H9 (cell line): ENCODE data around the gene ACAD9. TPM values are rescaled to one million over a fixed set of nuclear protein-coding genes. Genes with fewer than 3 reads are reported as not detected.

ENCODE experiments used
- DNase-seq: peaks from one replicate; pipeline ENCODE4 v3.0.0-alpha.2; 2017
- H2AFZ ChIP-seq: one replicate; pipeline ENCODE4 v1.6.1; 2013; ENCODE audit warnings: mild to moderate bottlenecking, low read length, control low read depth, moderate library complexity
- H2AK5ac ChIP-seq: 2 replicates; pipeline ENCODE4 v1.6.1; 2013; ENCODE audit warnings: low read length, control low read depth, mixed read lengths; ENCODE audit not compliant: insufficient read length
- H2BK120ac ChIP-seq: one replicate; pipeline ENCODE4 v1.6.1; 2013; ENCODE audit warnings: low read depth, mild to moderate bottlenecking, low read length, control low read depth, inconsistent platforms; ENCODE audit not compliant: poor library complexity, severe bottlenecking
- H2BK12ac ChIP-seq: 2 replicates; pipeline ENCODE4 v1.6.1; 2013; ENCODE audit warnings: low read length, control low read depth, mixed read lengths, low read depth; ENCODE audit not compliant: insufficient read length
- H2BK15ac ChIP-seq: 2 replicates; pipeline ENCODE4 v1.6.1; 2013; ENCODE audit warnings: low read depth, low read length, control low read depth
- H2BK20ac ChIP-seq: one replicate; pipeline ENCODE4 v1.6.1; 2013; ENCODE audit warnings: low read depth, mild to moderate bottlenecking, low read length, control low read depth, inconsistent platforms; ENCODE audit not compliant: poor library complexity, severe bottlenecking
- H2BK5ac ChIP-seq: 2 replicates; pipeline ENCODE4 v1.6.1; 2013; ENCODE audit warnings: low read length, control low read depth, mixed read lengths; ENCODE audit not compliant: insufficient read length
- H3K14ac ChIP-seq: 2 replicates; pipeline ENCODE4 v1.6.1; 2013; ENCODE audit warnings: low read length, control low read depth; ENCODE audit not compliant: insufficient read depth
- H3K18ac ChIP-seq: 2 replicates; pipeline ENCODE4 v1.6.1; 2013; ENCODE audit warnings: low read depth, mild to moderate bottlenecking, mixed read lengths, low read length, control low read depth; ENCODE audit not compliant: insufficient read length
- H3K23ac ChIP-seq: 2 replicates; pipeline ENCODE4 v1.6.1; 2013; ENCODE audit warnings: low read length, control low read depth, mixed read lengths, low read depth; ENCODE audit not compliant: insufficient read length
- H3K23me2 ChIP-seq: 2 replicates; pipeline ENCODE4 v1.6.1; 2013; ENCODE audit warnings: low read depth, mild to moderate bottlenecking, mixed read lengths, low read length, control low read depth; ENCODE audit not compliant: insufficient read length, poor library complexity, severe bottlenecking
- H3K27ac ChIP-seq: 2 replicates; pipeline ENCODE4 v1.5.1; 2013; ENCODE audit warnings: low read length, control low read depth, mixed read lengths, low read depth; ENCODE audit not compliant: insufficient read length
- H3K27me3 ChIP-seq: 2 replicates; pipeline ENCODE4 v1.6.1; 2013; ENCODE audit warnings: low read length, control low read depth, inconsistent platforms; ENCODE audit not compliant: insufficient read depth
- H3K4ac ChIP-seq: 2 replicates; pipeline ENCODE4 v1.6.1; 2013; ENCODE audit warnings: low read depth, mild to moderate bottlenecking, control low read depth, inconsistent platforms, low read length, moderate library complexity
- H3K4me1 ChIP-seq: 2 replicates; pipeline ENCODE4 v1.6.1; 2013; ENCODE audit warnings: low read length, control low read depth, inconsistent platforms; ENCODE audit not compliant: insufficient read depth
- H3K4me2 ChIP-seq: 2 replicates; pipeline ENCODE4 v1.6.1; 2013; ENCODE audit warnings: low read length, control low read depth, mixed read lengths; ENCODE audit not compliant: insufficient read length, insufficient read depth
- H3K56ac ChIP-seq: 2 replicates; pipeline ENCODE4 v1.6.1; 2013; ENCODE audit warnings: low read depth, mild to moderate bottlenecking, mixed read lengths, low read length, control low read depth; ENCODE audit not compliant: insufficient read length
- H3K79me1 ChIP-seq: 2 replicates; pipeline ENCODE4 v1.6.1; 2013; ENCODE audit warnings: low read depth, mild to moderate bottlenecking, moderate library complexity, low read length, control low read depth, inconsistent platforms; ENCODE audit not compliant: insufficient read depth, poor library complexity, severe bottlenecking
- H3K79me2 ChIP-seq: 2 replicates; pipeline ENCODE4 v1.6.1; 2013; ENCODE audit warnings: low read length, control low read depth, inconsistent platforms; ENCODE audit not compliant: insufficient read depth
- H3K9ac ChIP-seq: 2 replicates; pipeline ENCODE4 v1.6.1; 2013; ENCODE audit warnings: low read length, control low read depth, mixed read lengths; ENCODE audit not compliant: insufficient read length; ENCODE audit errors: extremely low read depth
- H3K9me3 ChIP-seq: one replicate; pipeline ENCODE4 v1.6.1; 2013; ENCODE audit warnings: low read depth, low read length, inconsistent platforms; ENCODE audit not compliant: control insufficient read depth
- H3T11ph ChIP-seq: one replicate; pipeline ENCODE4 v1.6.1; 2013; ENCODE audit warnings: mild to moderate bottlenecking, low read length, control low read depth, inconsistent platforms
- H4K20me1 ChIP-seq: one replicate; pipeline ENCODE4 v1.6.1; 2013; ENCODE audit not compliant: control insufficient read depth, insufficient read length, insufficient read depth
- H4K5ac ChIP-seq: 2 replicates; pipeline ENCODE4 v1.6.1; 2013; ENCODE audit warnings: low read depth, mild to moderate bottlenecking, mixed read lengths, low read length, control low read depth; ENCODE audit not compliant: insufficient read length
- H4K8ac ChIP-seq: replicated peaks from 2 replicates; pipeline ENCODE4 v1.6.1; 2013; ENCODE audit warnings: low read length, control low read depth, mixed read lengths, low read depth; ENCODE audit not compliant: insufficient read length
- H4K91ac ChIP-seq: 2 replicates; pipeline ENCODE4 v1.6.1; 2013; ENCODE audit warnings: low read depth, mild to moderate bottlenecking, moderate library complexity, mixed read lengths, low read length, control low read depth; ENCODE audit not compliant: insufficient read length
- H3K27ac Mint-ChIP-seq, 3 experiments: 2 replicates in 2 of 3; 3 replicates in 1 of 3; pipeline ENCODE4 v1.8.0; 2020 to 2021; ENCODE audit warnings: mixed read lengths in 3 of 3, mild to moderate bottlenecking in 1 of 3, moderate library complexity in 1 of 3
- H3K27me3 Mint-ChIP-seq: 2 replicates; pipeline ENCODE4 v1.8.0; 2021; ENCODE audit warnings: low read depth, mild to moderate bottlenecking, moderate library complexity, mixed read lengths
- H3K36me3 Mint-ChIP-seq, 3 experiments: 2 replicates in 2 of 3; 3 replicates in 1 of 3; pipeline ENCODE4 v1.8.0; 2020 to 2021; ENCODE audit warnings: low read depth in 3 of 3, mixed read lengths in 3 of 3; ENCODE audit not compliant: insufficient read depth in 1 of 3
- H3K4me1 Mint-ChIP-seq, 2 experiments: 2 replicates each; pipeline ENCODE4 v1.8.0; 2020; ENCODE audit warnings: mixed read lengths in 2 of 2
- H3K4me3 Mint-ChIP-seq, 2 experiments: 2 replicates in 1 of 2; 3 replicates in 1 of 2; pipeline ENCODE4 v1.8.0; 2020 to 2021; ENCODE audit warnings: mild to moderate bottlenecking in 2 of 2, mixed read lengths in 2 of 2, moderate library complexity in 1 of 2
- H3K9me3 Mint-ChIP-seq, 2 experiments: 2 replicates in 1 of 2; 3 replicates in 1 of 2; pipeline ENCODE4 v1.8.0; 2020; ENCODE audit warnings: mild to moderate bottlenecking in 2 of 2, mixed read lengths in 2 of 2, moderate library complexity in 1 of 2
- CTCF ChIP-seq: fragments of 200-600 bp; sonication (generic); conservative IDR thresholded peaks from 3 replicates; pipeline ENCODE4 v1.8.0; 2021; ENCODE audit warnings: antibody characterized with exemption, mild to moderate bottlenecking
- WGBS: extraction: QIAGEN DNeasy Blood & Tissue Kit; methylation state at CpG from one replicate; pipeline ENCODE4 v1.1.7; 2013; ENCODE audit warnings: missing lambda C conversion rate, low lambda C conversion rate, mixed read lengths; ENCODE audit not compliant: insufficient read length; ENCODE audit errors: extremely low coverage; 5-methylcytosine and 5-hydroxymethylcytosine counted together
- total RNA-seq: library from RNA; stranded (reverse); gene quantifications from 2 replicates; pipeline ENCODE4 v1.2.1, GENCODE V29; 2021

Gene ACAD9
- total RNA-seq, 1 experiment from 2014 or later, result 43.1 TPM

- no peak overlapping the region for H2BK120ac ChIP-seq
- H4K5ac ChIP-seq, result no peak overlapping the region
- no peak overlapping the region for H2BK20ac ChIP-seq
- no peak for DNase-seq
- H3K27ac ChIP-seq, result no peak overlapping the region
- no peak overlapping the region for H3K4me2 ChIP-seq
- no peak overlapping the region for H3K23ac ChIP-seq
- 0 out of 7 replicates have a peak, but pooled peaks cover 0 to 2% (median 0%) of the 10 kb centered on the region in 3 experiments for H3K36me3 Mint-ChIP-seq
- H3K79me1 ChIP-seq, result no peaks in the 10 kb centered on the region
- H4K8ac ChIP-seq, result no peak overlapping the region
- H3K4me1 ChIP-seq, result no peaks in the 10 kb centered on the region
- H2BK15ac ChIP-seq, result no peak overlapping the region
- no peaks in the 10 kb centered on the region for H4K20me1 ChIP-seq
- H3K27me3 Mint-ChIP-seq, result peaks cover 10% of the 10 kb centered on the region
- H3K27me3 ChIP-seq, result no peaks in the 10 kb centered on the region
- H3T11ph ChIP-seq, result no peak overlapping the region
- no peak overlapping the region for H2AFZ ChIP-seq
- no peaks in the 10 kb centered on the region for H3K23me2 ChIP-seq
- H2AK5ac ChIP-seq, result no peak overlapping the region
- H3K79me2 ChIP-seq, result no peaks in the 10 kb centered on the region
- no peak overlapping the region for H3K18ac ChIP-seq
- no peak overlapping the region for H3K9ac ChIP-seq
- H3K9me3 Mint-ChIP-seq, result peaks cover 13 to 14% of the 10 kb centered on the region in 2 experiments
- no peak overlapping the region for H3K27ac Mint-ChIP-seq
- no peak overlapping the region; the same call in 1 of the 2 replicates for H3K14ac ChIP-seq
- no peak overlapping the region for H3K4ac ChIP-seq
- no peak for TF ChIP-seq CTCF
- no peak overlapping the region for H2BK5ac ChIP-seq
- no peaks in the 10 kb centered on the region for H3K9me3 ChIP-seq
- H3K56ac ChIP-seq, result no peak overlapping the region
- H3K4me3 Mint-ChIP-seq, result no peak overlapping the region
- WGBS, result no CpG with 5 or more reads among the region's 9 CpGs
- H3K4me1 Mint-ChIP-seq, result peaks cover 0 to 2% of the 10 kb centered on the region in 2 experiments; a peak in 1 of 4 replicates
- no peak overlapping the region for H2BK12ac ChIP-seq
- H4K91ac ChIP-seq, result no peak overlapping the region
Measured at GRCh38 chr3:128933213-128933921, 53.9 kb downstream of the ACAD9 start.
